Astrocyte (in vitro differentiated cells and primary cell): ENCODE data around the gene PPP2R3A. TPM values are rescaled to one million over a fixed set of nuclear protein-coding genes. Genes with fewer than 3 reads are reported as not detected.

Source experiments
- DNase-seq: peaks from one replicate; pipeline ENCODE4 v3.0.0-alpha.2; 2010; ENCODE audit warnings: low read depth
- FAIRE-seq: peaks from 2 replicates; lab custom pipeline; 2011; peaks lifted over from hg19 to GRCh38; lab: Jason Lieb, UNC
- H2AFZ ChIP-seq: 2 replicates; pipeline ENCODE4 v1.6.0; 2012; ENCODE audit warnings: low read depth, low read length, inconsistent platforms
- H3K27ac ChIP-seq: 2 replicates; pipeline ENCODE4 v1.5.1; 2011; ENCODE audit warnings: low read depth, low read length, inconsistent platforms
- H3K27me3 ChIP-seq: 2 replicates; pipeline ENCODE4 v1.6.0; 2011; ENCODE audit warnings: low read length, inconsistent platforms; ENCODE audit not compliant: insufficient read depth
- H3K36me3 ChIP-seq: 2 replicates; pipeline ENCODE4 v1.5.1; 2011; ENCODE audit warnings: low read length, inconsistent platforms; ENCODE audit not compliant: insufficient read depth
- H3K4me1 ChIP-seq: 2 replicates; pipeline ENCODE4 v1.5.1; 2011; ENCODE audit warnings: low read length, inconsistent platforms; ENCODE audit not compliant: insufficient read depth
- H3K4me2 ChIP-seq: 2 replicates; pipeline ENCODE4 v1.6.0; 2012; ENCODE audit warnings: low read length, inconsistent platforms
- H3K4me3 ChIP-seq: 2 replicates; pipeline ENCODE4 v1.5.1; 2011; ENCODE audit warnings: low read depth, mild to moderate bottlenecking, low read length, inconsistent platforms; ENCODE audit not compliant: insufficient read depth
- H3K79me2 ChIP-seq: 2 replicates; pipeline ENCODE4 v1.6.0; 2012; ENCODE audit warnings: mild to moderate bottlenecking, low read length, inconsistent platforms; ENCODE audit not compliant: insufficient read depth
- H3K9ac ChIP-seq: 2 replicates; pipeline ENCODE4 v1.6.0; 2012; ENCODE audit warnings: mild to moderate bottlenecking, low read length, inconsistent platforms
- H3K9me3 ChIP-seq: 2 replicates; pipeline ENCODE4 v1.5.1; 2012; ENCODE audit warnings: low read depth, mild to moderate bottlenecking, low read length, inconsistent platforms; ENCODE audit not compliant: insufficient read depth
- H4K20me1 ChIP-seq: 2 replicates; pipeline ENCODE4 v1.6.0; 2012; ENCODE audit warnings: low read length, inconsistent platforms; ENCODE audit not compliant: insufficient read depth
- H3K27ac Mint-ChIP-seq: one replicate; pipeline ENCODE4 v1.8.0; 2021; ENCODE audit warnings: mild to moderate bottlenecking, mixed read lengths; ENCODE audit not compliant: unreplicated experiment
- H3K27me3 Mint-ChIP-seq: one replicate; pipeline ENCODE4 v1.8.0; 2021; ENCODE audit warnings: low read depth, mixed read lengths; ENCODE audit not compliant: unreplicated experiment
- H3K36me3 Mint-ChIP-seq: one replicate; pipeline ENCODE4 v1.8.0; 2021; ENCODE audit warnings: low read depth, mixed read lengths; ENCODE audit not compliant: unreplicated experiment
- H3K4me1 Mint-ChIP-seq: one replicate; pipeline ENCODE4 v1.8.0; 2021; ENCODE audit warnings: low read depth, mixed read lengths; ENCODE audit not compliant: unreplicated experiment
- H3K4me3 Mint-ChIP-seq: one replicate; pipeline ENCODE4 v1.8.0; 2021; ENCODE audit warnings: mild to moderate bottlenecking, moderate library complexity, mixed read lengths; ENCODE audit not compliant: unreplicated experiment
- H3K9me3 Mint-ChIP-seq: one replicate; pipeline ENCODE4 v1.8.0; 2021; ENCODE audit warnings: mild to moderate bottlenecking, mixed read lengths; ENCODE audit not compliant: unreplicated experiment
- CTCF ChIP-seq: IDR thresholded peaks from 2 replicates; pipeline ENCODE4 v1.5.1; 2011; ENCODE audit warnings: low read depth, mild to moderate bottlenecking, inconsistent platforms, low read length, moderate library complexity; ENCODE audit not compliant: insufficient read depth
- EZH2 ChIP-seq: IDR thresholded peaks from 2 replicates; pipeline ENCODE4 v1.6.1; 2012; ENCODE audit warnings: mild to moderate bottlenecking, low read length, inconsistent platforms; ENCODE audit not compliant: insufficient read depth
- total RNA-seq: library from RNA; stranded (reverse); gene quantifications from 2 replicates; pipeline ENCODE4 v1.2.1, GENCODE V29; 2021

The PPP2R3A gene
- total RNA-seq, 1 donor from 2014 or later: 18.7 TPM

DNA sequence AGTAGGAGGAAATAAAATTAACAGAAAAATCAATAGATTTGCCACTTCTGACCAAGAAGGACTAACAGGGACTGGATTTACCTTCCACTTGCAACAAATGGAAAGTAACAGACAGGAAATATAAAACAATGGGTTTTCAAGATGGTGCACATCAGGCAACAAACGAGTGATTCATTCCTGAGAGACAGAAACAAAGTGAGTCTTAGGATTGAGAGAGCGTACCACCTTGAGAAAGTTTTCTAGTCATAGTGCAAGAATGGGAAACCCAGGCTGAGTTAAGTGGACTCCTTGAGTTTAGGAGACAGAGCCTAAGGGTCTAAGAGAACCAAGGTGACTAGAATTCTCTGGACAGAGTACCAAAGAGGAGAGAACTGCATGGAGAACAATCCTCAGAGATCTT is 101.7 kb downstream of the PPP2R3A start:
- no peak for FAIRE-seq

GRCh38 chr3:136068708-136069107 is 103.2 kb downstream of the PPP2R3A start:
- FAIRE-seq (peak; percentile 99), DNase-seq (peak; percentile 71)
- Histone ChIP-seq H3K27me3 (no peaks in the 10 kb centered on the region), H3K4me3 (no peak overlapping the region), H3K27ac (peak overlapping the region; percentile 18), H4K20me1 (no peaks in the 10 kb centered on the region), H3K9ac (no peak overlapping the region), H3K9me3 (no peaks in the 10 kb centered on the region), H2AFZ (no peak overlapping the region), H3K79me2 (no peaks in the 10 kb centered on the region), H3K4me2 (peak overlapping the region; percentile 1), H3K4me1 (peaks cover 25% of the 10 kb centered on the region), H3K36me3 (no peaks in the 10 kb centered on the region)
- no peak for TF ChIP-seq CTCF
- no peak for TF ChIP-seq EZH2
- no peaks in the 10 kb centered on the region for H3K27me3 Mint-ChIP-seq
- H3K9me3 Mint-ChIP-seq: no peaks in the 10 kb centered on the region
- H3K27ac Mint-ChIP-seq: no peak overlapping the region
- H3K4me3 Mint-ChIP-seq: no peak overlapping the region
- H3K36me3 Mint-ChIP-seq: peaks cover 5% of the 10 kb centered on the region
- H3K4me1 Mint-ChIP-seq: peaks cover 20% of the 10 kb centered on the region

More for the DNA sequence above, 101.7 kb downstream of the PPP2R3A start:
- no peak overlapping the region for H3K4me3 ChIP-seq
- peaks cover 25% of the 10 kb centered on the region for H3K4me1 ChIP-seq
- H3K27ac ChIP-seq: no peak overlapping the region
- DNase-seq: no peak
- no peaks in the 10 kb centered on the region for H3K27me3 ChIP-seq
- no peak overlapping the region for H3K9ac ChIP-seq
- H3K4me2 ChIP-seq: no peak overlapping the region
- no peaks in the 10 kb centered on the region for H3K9me3 ChIP-seq
- Mint-ChIP-seq H3K27ac (no peak overlapping the region), H3K9me3 (peaks cover 5% of the 10 kb centered on the region), H3K27me3 (no peaks in the 10 kb centered on the region), H3K4me1 (peaks cover 20% of the 10 kb centered on the region), H3K4me3 (no peak overlapping the region), H3K36me3 (peaks cover 11% of the 10 kb centered on the region)
- TF ChIP-seq EZH2: no peak
- TF ChIP-seq CTCF: no peak
- no peak overlapping the region for H2AFZ ChIP-seq
- H3K36me3 ChIP-seq: no peaks in the 10 kb centered on the region
- no peaks in the 10 kb centered on the region for H4K20me1 ChIP-seq
- H3K79me2 ChIP-seq: no peaks in the 10 kb centered on the region

- Histone ChIP-seq H3K4me1 (peaks cover 25% of the 10 kb centered on the region), H3K4me2 (peak overlapping the region; percentile 67), H3K36me3 (no peaks in the 10 kb centered on the region), H3K9me3 (no peaks in the 10 kb centered on the region), H3K27ac (peak overlapping the region; percentile 83), H2AFZ (no peak overlapping the region), H3K27me3 (no peaks in the 10 kb centered on the region), H3K4me3 (no peak overlapping the region), H4K20me1 (no peaks in the 10 kb centered on the region), H3K9ac (peak overlapping the region; percentile 52), H3K79me2 (no peaks in the 10 kb centered on the region)
- Mint-ChIP-seq H3K27ac (peak overlapping the region; percentile 63), H3K36me3 (peaks cover 5% of the 10 kb centered on the region), H3K4me1 (peaks cover 25% of the 10 kb centered on the region), H3K27me3 (no peaks in the 10 kb centered on the region), H3K9me3 (no peaks in the 10 kb centered on the region), H3K4me3 (no peak overlapping the region)
- TF ChIP-seq EZH2 (no peak), CTCF (no peak)
- FAIRE-seq (no peak), DNase-seq (no peak)
Measured at GRCh38 chr3:136069933-136070332, 104.4 kb downstream of the PPP2R3A start.
